Ovary (tissue), 9 donors: ENCODE data around the gene FYN. TPM values are rescaled to one million over a fixed set of nuclear protein-coding genes. Genes with fewer than 3 reads are reported as not detected.

Experiments
- DNase-seq, 5 donors: peaks; one replicate each; pipeline ENCODE4 v3.0.0-alpha.2; 2019 to 2020
- H3K27ac ChIP-seq, 2 donors: fragments of 200-600 bp; one replicate each; pipeline versions ENCODE4 v1.5.1 to v1.8.0; 2019 to 2022
- H3K27me3 ChIP-seq: fragments of 200-600 bp; one replicate; pipeline ENCODE4 v1.8.0; 2022
- H3K36me3 ChIP-seq: fragments of 200-600 bp; sonication (generic); one replicate; pipeline ENCODE4 v1.5.1; 2019
- H3K4me1 ChIP-seq: one replicate; pipeline ENCODE4 v1.8.1; 2013; ENCODE audit warnings: mild to moderate bottlenecking, moderate library complexity; ENCODE audit not compliant: insufficient read depth
- H3K4me3 ChIP-seq: fragments of 200-600 bp; sonication (generic); one replicate; pipeline ENCODE4 v1.5.1; 2017
- H3K9me3 ChIP-seq, 2 donors: fragments of 200-600 bp in 1 of 2; sonication (generic) in 1 of 2; one replicate each; pipeline versions ENCODE4 v1.5.1 to v1.8.1; 2013 to 2019; ENCODE audit warnings: mild to moderate bottlenecking in 1 of 2, moderate library complexity in 1 of 2
- CTCF ChIP-seq, 3 donors: fragments of 450-650 bp in 2 of 3; fragments of 200-600 bp in 1 of 3; IDR thresholded peaks; one replicate each; pipeline versions ENCODE4 v1.5.1 to v1.8.0; 2016 to 2022; ENCODE audit warnings: antibody characterized with exemption in 3 of 3, mild to moderate bottlenecking in 1 of 3
- EP300 ChIP-seq: sonication (generic); formaldehyde crosslinking; IDR thresholded peaks from one replicate; pipeline ENCODE4 v1.6.1; 2017; ENCODE audit warnings: antibody characterized with exemption
- POLR2A ChIP-seq: fragments of 450-650 bp; IDR thresholded peaks from one replicate; pipeline ENCODE4 v1.6.1; 2017; ENCODE audit warnings: antibody characterized with exemption, mild to moderate bottlenecking, moderate library complexity
- WGBS, 3 donors: extraction: QIAGEN DNeasy Blood & Tissue Kit in 1 of 3; methylation state at CpG; one replicate each; pipeline versions ENCODE4 v1.1.5 to v1.1.7; 2013 to 2017; 5-methylcytosine and 5-hydroxymethylcytosine counted together
- intact Hi-C, 4 donors: fragments of 100-400 bp; cut with DNase I; formaldehyde crosslinking; loops; one replicate each; pipeline versions ENCODE4 v1.11.0 to v1.15.1; 2022 to 2023
- polyA plus RNA-seq, 2 donors: library from polyadenylated mRNA; stranded (reverse); fragments of 200-250 nt in 1 of 2; fragments of 350-450 nt in 1 of 2; fragmentation: Illumina TruSeq in 1 of 2; extraction: RNeasy Lipid Tissue Mini Kit (QIAGEN cat#74804) in 1 of 2; gene quantifications; one replicate each; pipeline ENCODE4 v1.2.3, GENCODE V29; 2013 to 2014
- total RNA-seq, 7 donors: library from RNA; depleted of rRNA in 2 of 7; stranded (reverse); fragments of >200 nt in 2 of 7; fragmentation: NEBNext Ultra II Directional in 3 of 7; extraction: Animal tissue kit (Norgen Biotek cat#: 25700) in 3 of 7; gene quantifications; one replicate each; pipeline versions ENCODE4 v1.1.0 to v1.2.4, GENCODE V29; 2016 to 2023
- donor health status: DM: no; HTN: no; CAD: no; lungs with moderate emphysema.
- donor health status: DM: no; HTN: no; CAD: no.
- donor health status: Bipolar disorder and iron deficiency.
- donor health status: DM: yes; HTN: yes; CAD: no.
- donor health status: DM: no; HTN: no; CAD: no.
- donor health status: DM: yes; HTN: yes; CAD: no.

Gene FYN
- total and polyA plus RNA-seq, 9 donors = 37.2 to 116 (median 72.7) TPM

DNA sequence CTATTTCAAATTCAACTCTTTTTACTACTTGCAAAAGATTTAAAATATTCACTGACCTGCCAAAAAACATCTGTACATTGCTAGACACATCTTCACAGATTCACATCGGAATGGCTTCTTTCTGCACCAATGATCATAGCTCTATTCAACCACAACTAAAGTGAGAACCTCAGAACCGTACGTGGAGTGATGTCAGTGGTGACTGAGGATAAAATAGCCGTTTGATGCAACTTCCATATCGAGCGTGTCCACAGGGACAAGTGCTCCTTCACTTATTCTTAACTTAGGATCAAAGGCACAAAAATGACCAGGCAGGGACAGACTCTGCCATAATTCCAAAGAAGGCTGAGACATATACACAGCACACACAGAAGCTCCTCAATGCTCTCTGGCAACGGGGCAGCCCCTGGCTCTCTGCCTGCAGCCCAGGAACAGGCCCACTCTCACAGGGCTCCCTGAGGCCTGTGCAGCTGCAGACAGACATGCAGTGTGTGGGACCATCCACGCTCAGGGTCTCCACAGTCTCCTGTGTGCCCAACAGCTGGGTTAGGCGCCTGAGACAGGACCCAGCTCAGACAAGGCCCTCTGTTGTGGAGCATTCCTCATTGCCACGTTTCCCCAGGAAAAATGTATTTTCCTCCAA, 22.8 kb downstream of the FYN start:
- Histone ChIP-seq H3K27me3 (no peaks in the 10 kb centered on the region), H3K36me3 (no peaks in the 10 kb centered on the region), H3K4me1 (peaks cover 7% of the 10 kb centered on the region), H3K4me3 (no peak overlapping the region), H3K27ac (no peak overlapping the region), H3K9me3 (no peaks in the 10 kb centered on the region)
- TF ChIP-seq CTCF (IDR thresholded peaks at IDR 0.05) = no peak
- TF ChIP-seq POLR2A = no peak
- no peak for TF ChIP-seq EP300
- no peak for DNase-seq
- 75 to 85% (median 85%) methylated on average over 10 of the region's 10 CpGs for WGBS, 3 donors
- intact Hi-C loops = no loop called here

GRCh38 chr6:111849298-111849697, 24.0 kb downstream of the FYN start:
- Histone ChIP-seq H3K27ac (no peak overlapping the region), H3K36me3 (no peaks in the 10 kb centered on the region), H3K27me3 (no peaks in the 10 kb centered on the region), H3K9me3 (no peaks in the 10 kb centered on the region), H3K4me3 (no peak overlapping the region), H3K4me1 (peaks cover 7% of the 10 kb centered on the region)
- intact Hi-C loops = no loop called here
- no peak for DNase-seq
- WGBS, 3 donors = 87 to 91% (median 90%) methylated on average over 5 of the region's 5 CpGs
- TF ChIP-seq CTCF (IDR thresholded peaks at IDR 0.05) (no peak), POLR2A (no peak), EP300 (no peak)

DNA sequence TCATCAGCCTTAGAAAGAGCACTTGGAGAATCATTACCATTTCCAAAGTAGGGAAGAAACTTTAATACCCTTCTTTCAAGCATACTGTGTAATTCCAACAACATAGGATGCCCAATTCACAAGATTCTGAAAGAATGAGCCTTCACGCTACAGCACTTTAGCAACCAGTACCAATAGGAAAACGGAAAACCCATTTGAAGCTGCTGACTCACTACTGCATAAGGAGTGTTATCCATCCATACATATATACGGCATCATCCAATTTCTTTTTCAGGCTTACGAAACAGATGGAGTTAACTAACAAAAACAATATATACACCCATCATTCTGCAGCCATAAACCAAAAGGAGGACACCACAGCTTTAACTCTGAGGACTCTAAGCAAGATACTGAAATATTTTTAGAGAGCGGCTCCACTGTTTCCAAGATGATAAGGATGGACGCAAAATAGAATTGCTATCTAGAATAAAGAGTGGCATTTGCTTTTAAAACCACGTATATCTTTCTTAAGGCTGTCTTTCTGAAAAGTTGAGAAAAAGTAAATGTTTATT, 24.9 kb downstream of the FYN start:
- DNase-seq = no peak
- Histone ChIP-seq H3K4me3 (no peak overlapping the region), H3K36me3 (no peaks in the 10 kb centered on the region), H3K27me3 (no peaks in the 10 kb centered on the region), H3K9me3 (no peaks in the 10 kb centered on the region), H3K27ac (no peak overlapping the region), H3K4me1 (peaks cover 10% of the 10 kb centered on the region)
- TF ChIP-seq POLR2A (no peak), EP300 (no peak), CTCF (IDR thresholded peaks at IDR 0.05) (no peak)
- 69 to 86% (median 72%) methylated on average over 7 of the region's 7 CpGs for WGBS, 3 donors
- intact Hi-C loops = no loop called here

DNA sequence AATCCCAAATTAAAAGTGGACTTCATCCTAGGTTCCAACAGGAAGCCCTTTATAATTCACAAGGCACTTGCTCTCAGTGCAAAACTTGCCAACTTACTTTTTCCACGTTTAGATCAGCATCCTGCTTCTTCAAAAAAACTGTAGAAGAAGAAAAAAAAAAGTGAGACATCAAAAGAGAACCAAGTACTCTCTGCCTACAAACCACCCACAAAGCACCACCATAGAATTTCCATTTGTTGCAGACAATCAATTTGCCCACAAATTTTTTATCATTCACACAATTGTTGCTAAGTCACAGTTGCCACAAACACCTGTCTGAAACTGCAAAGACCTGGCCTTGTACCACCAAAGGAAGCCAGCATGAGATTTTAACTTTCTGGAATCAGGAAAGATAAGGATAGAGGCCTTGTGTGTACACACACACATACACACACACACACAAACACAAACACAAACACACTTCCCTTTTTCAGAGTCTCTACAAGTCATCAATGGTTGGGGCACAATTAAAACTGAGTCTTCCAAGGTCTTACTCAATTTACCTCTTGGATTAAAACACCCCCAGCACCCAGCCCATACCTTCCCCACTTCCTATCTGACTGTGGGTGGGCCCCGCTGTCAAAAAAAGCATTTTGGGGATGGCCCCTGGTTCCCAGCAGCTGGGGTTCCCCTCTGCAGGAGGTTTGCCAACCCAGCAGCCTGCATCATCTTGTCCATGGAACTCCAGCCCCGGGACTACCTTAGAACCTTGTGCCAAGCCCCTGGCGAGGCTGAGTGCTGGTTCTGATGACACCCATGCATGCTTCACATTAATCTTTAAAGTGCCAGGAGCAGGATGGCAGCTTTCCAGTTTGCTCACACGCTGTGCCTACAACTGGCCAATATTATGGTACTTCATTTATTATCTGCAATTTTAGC, 26.5 kb downstream of the FYN start:
- Histone ChIP-seq H3K27me3 (no peaks in the 10 kb centered on the region), H3K4me1 (peaks cover 14% of the 10 kb centered on the region), H3K9me3 (no peaks in the 10 kb centered on the region), H3K27ac (no peak overlapping the region), H3K4me3 (no peak overlapping the region), H3K36me3 (no peaks in the 10 kb centered on the region)
- 44 to 56% (median 53%) methylated on average over 5 of the region's 5 CpGs for WGBS, 3 donors
- intact Hi-C loops = no loop called here
- DNase-seq = no peak
- TF ChIP-seq CTCF (IDR thresholded peaks at IDR 0.05) (no peak), POLR2A (no peak), EP300 (no peak)
